Endothelial cell of umbilical vein (primary cell): Measurements from ENCODE around the gene NTMT1. TPM values are rescaled to one million over a fixed set of nuclear protein-coding genes. Genes with fewer than 3 reads are reported as not detected.
A peak's percentile ranks its signal among the peaks of the same experiment; 100 is the strongest.

Experiments
- BruUV-seq: library from RNA; stranded (reverse); fragments of 400-500 nt; replicated peaks from 2 replicates; lab custom pipeline; 2021; lab: Mats Ljungman, UMichigan
- CTCF ChIA-PET: fragments of 300-600, 350-600 bp; sonication (Branson Sonifier 250); formaldehyde crosslinking; loops from one replicate; lab custom pipeline; 2021; ENCODE audit warnings: antibody characterized with exemption, inconsistent platforms; lab: Charles Lee
- POLR2A ChIA-PET: fragments of 300-600, 350-600 bp; sonication (Branson Sonifier 250); formaldehyde crosslinking; loops from one replicate; lab custom pipeline; 2021; ENCODE audit warnings: antibody characterized with exemption, inconsistent platforms; lab: Charles Lee
- DNase-seq: peaks from one replicate; pipeline ENCODE4 v3.0.0-alpha.2; 2011; ENCODE audit warnings: low read depth, low spot score
- FAIRE-seq: peaks from 2 replicates; lab custom pipeline; 2011; peaks lifted over from hg19 to GRCh38; lab: Jason Lieb, UNC
- H2AFZ ChIP-seq: 2 replicates; pipeline ENCODE4 v1.6.0; 2012; ENCODE audit warnings: low read depth, low read length, control low read depth, inconsistent platforms
- H3K27ac ChIP-seq: 2 replicates; pipeline ENCODE4 v1.5.1; 2011; ENCODE audit warnings: low read depth, mild to moderate bottlenecking, control low read depth, low read length, moderate library complexity; ENCODE audit not compliant: insufficient read depth
- H3K27me3 ChIP-seq, 2 experiments: 2 replicates each; pipeline versions ENCODE4 v1.6.0 to v1.6.1; 2011; ENCODE audit warnings: low read length in 2 of 2, mixed read lengths in 1 of 2; ENCODE audit not compliant: control insufficient read depth in 2 of 2, insufficient read depth in 2 of 2
- H3K36me3 ChIP-seq, 2 experiments: 2 replicates in 1 of 2; 3 replicates in 1 of 2; pipeline ENCODE4 v1.5.1; 2011; ENCODE audit warnings: low read length in 2 of 2, mild to moderate bottlenecking in 1 of 2, moderate library complexity in 1 of 2; ENCODE audit not compliant: control insufficient read depth in 2 of 2, insufficient read depth in 2 of 2; ENCODE audit errors: extremely low read depth in 1 of 2
- H3K4me1 ChIP-seq: 3 replicates; pipeline ENCODE4 v1.5.1; 2011; ENCODE audit warnings: mild to moderate bottlenecking, low read length; ENCODE audit not compliant: control insufficient read depth, insufficient read depth; ENCODE audit errors: extremely low read depth
- H3K4me2 ChIP-seq: 2 replicates; pipeline ENCODE4 v1.6.1; 2011; ENCODE audit warnings: low read length, control low read depth, mixed read lengths; ENCODE audit not compliant: insufficient read depth
- H3K4me3 ChIP-seq, 3 experiments: fragments of 200-600 bp in 1 of 3; sonication (generic), shearing (Covaris generic) in 1 of 3; replicated peaks in 1 of 3; 2 replicates each; pipeline ENCODE4 v1.5.1; 2011 to 2016; ENCODE audit warnings: control low read depth in 3 of 3, low read length in 3 of 3, mild to moderate bottlenecking in 2 of 3, inconsistent platforms in 1 of 3, low read depth in 1 of 3, moderate library complexity in 1 of 3; ENCODE audit not compliant: insufficient read depth in 1 of 3
- H3K79me2 ChIP-seq: 2 replicates; pipeline ENCODE4 v1.6.0; 2012; ENCODE audit warnings: low read length, inconsistent platforms; ENCODE audit not compliant: control insufficient read depth, insufficient read depth
- H3K9ac ChIP-seq: replicated peaks from 2 replicates; pipeline ENCODE3; 2011; ENCODE audit warnings: low read length, control low read depth; ENCODE audit not compliant: insufficient read depth; ENCODE audit errors: extremely low read depth
- H3K9me1 ChIP-seq: replicated peaks from 3 replicates; pipeline ENCODE4 v1.6.0; 2011; ENCODE audit warnings: mild to moderate bottlenecking, low read length; ENCODE audit not compliant: control insufficient read depth, insufficient read depth; ENCODE audit errors: extremely low read depth
- H3K9me3 ChIP-seq: replicated peaks from 2 replicates; pipeline ENCODE4 v1.5.1; 2012; ENCODE audit warnings: low read length, inconsistent platforms; ENCODE audit not compliant: control insufficient read depth, insufficient read depth
- H4K20me1 ChIP-seq: replicated peaks from 2 replicates; pipeline ENCODE3; 2011; ENCODE audit warnings: mild to moderate bottlenecking, low read length; ENCODE audit not compliant: control insufficient read depth, insufficient read depth; ENCODE audit errors: extremely low read depth
- EZH2 ChIP-seq: IDR thresholded peaks from 2 replicates; pipeline ENCODE4 v1.6.1; 2012; ENCODE audit warnings: borderline replicate concordance, low read depth, mild to moderate bottlenecking, moderate library complexity, low read length, inconsistent platforms; ENCODE audit not compliant: severe bottlenecking
- FOS ChIP-seq: IDR thresholded peaks from 2 replicates; pipeline ENCODE4 v1.6.1; 2011; ENCODE audit warnings: mild to moderate bottlenecking, low read length, moderate library complexity, borderline replicate concordance; ENCODE audit not compliant: insufficient read depth
- GATA2 ChIP-seq: IDR thresholded peaks from 2 replicates; pipeline ENCODE4 v1.7.0; 2011; ENCODE audit warnings: low read depth, mild to moderate bottlenecking, moderate library complexity, mixed read lengths, low read length; ENCODE audit not compliant: insufficient read length, insufficient read depth
- JUN ChIP-seq: IDR thresholded peaks from 2 replicates; pipeline ENCODE4 v1.6.1; 2011; ENCODE audit warnings: borderline replicate concordance, low read depth; ENCODE audit not compliant: insufficient read length, insufficient read depth
- MYC ChIP-seq: IDR thresholded peaks from one replicate; pipeline ENCODE4 v1.6.1; 2011; ENCODE audit warnings: mild to moderate bottlenecking, low read depth, low read length
- POLR2A ChIP-seq: IDR thresholded peaks from 2 replicates; pipeline ENCODE4 v1.6.1; 2012; ENCODE audit warnings: low read depth, mild to moderate bottlenecking, control low read depth, low read length
- POLR2AphosphoS5 ChIP-seq: IDR thresholded peaks from 2 replicates; pipeline ENCODE4 v1.6.1; 2012; ENCODE audit warnings: low read depth, mild to moderate bottlenecking, control low read depth, low read length, moderate library complexity; ENCODE audit not compliant: insufficient read depth
- dilution Hi-C: fragments of 300-500 bp; cut with MboI; formaldehyde crosslinking; loops from one replicate; pipeline ENCODE4 v1.15.0; 2019; ENCODE audit warnings: low sequenced_read_pairs; ENCODE audit not compliant: extremely low pct_ligation_motif_present
- intact Hi-C: fragments of 100-400 bp; cut with micrococcal nuclease; formaldehyde crosslinking; loops from one replicate; pipeline ENCODE4 v1.10.0; 2022
- polyA plus RNA-seq, 4 experiments: library from polyadenylated mRNA; depleted of rRNA in 3 of 4; stranded (reverse) in 3 of 4; unstranded in 1 of 4; fragments of >200 nt; gene quantifications; 2 replicates each; pipeline versions ENCODE4 v1.2.1 to v1.2.3, GENCODE V29; 2011 to 2012; ENCODE audit warnings: missing spikeins in 1 of 4
- total RNA-seq: library from RNA; stranded (reverse); gene quantifications from 2 replicates; pipeline ENCODE4 v1.2.3, GENCODE V29; 2021
- TF ChIP-seq, protein P1 (sequence below): IDR thresholded peaks from 2 replicates; pipeline ENCODE4 v1.6.1; 2011; ENCODE audit not compliant: insufficient read depth, insufficient read length
- TF ChIP-seq, protein P2 (sequence below), 2 donors: IDR thresholded peaks; 1 replicate in 1 of 2; 2 replicates in 1 of 2; pipeline ENCODE4 v1.5.1; 2011; ENCODE audit warnings: low read length in 2 of 2, mild to moderate bottlenecking in 2 of 2, moderate library complexity in 2 of 2, control low read depth in 1 of 2, inconsistent platforms in 1 of 2, low read depth in 1 of 2; ENCODE audit not compliant: insufficient read depth in 1 of 2; ENCODE audit errors: extremely low read depth in 1 of 2

NTMT1 gene
- total and polyA plus RNA-seq, 2 donors (not counting 3 experiments of a cell fraction or from before 2014, with no cell fraction given) = 47.6 to 58.3 TPM

DNA sequence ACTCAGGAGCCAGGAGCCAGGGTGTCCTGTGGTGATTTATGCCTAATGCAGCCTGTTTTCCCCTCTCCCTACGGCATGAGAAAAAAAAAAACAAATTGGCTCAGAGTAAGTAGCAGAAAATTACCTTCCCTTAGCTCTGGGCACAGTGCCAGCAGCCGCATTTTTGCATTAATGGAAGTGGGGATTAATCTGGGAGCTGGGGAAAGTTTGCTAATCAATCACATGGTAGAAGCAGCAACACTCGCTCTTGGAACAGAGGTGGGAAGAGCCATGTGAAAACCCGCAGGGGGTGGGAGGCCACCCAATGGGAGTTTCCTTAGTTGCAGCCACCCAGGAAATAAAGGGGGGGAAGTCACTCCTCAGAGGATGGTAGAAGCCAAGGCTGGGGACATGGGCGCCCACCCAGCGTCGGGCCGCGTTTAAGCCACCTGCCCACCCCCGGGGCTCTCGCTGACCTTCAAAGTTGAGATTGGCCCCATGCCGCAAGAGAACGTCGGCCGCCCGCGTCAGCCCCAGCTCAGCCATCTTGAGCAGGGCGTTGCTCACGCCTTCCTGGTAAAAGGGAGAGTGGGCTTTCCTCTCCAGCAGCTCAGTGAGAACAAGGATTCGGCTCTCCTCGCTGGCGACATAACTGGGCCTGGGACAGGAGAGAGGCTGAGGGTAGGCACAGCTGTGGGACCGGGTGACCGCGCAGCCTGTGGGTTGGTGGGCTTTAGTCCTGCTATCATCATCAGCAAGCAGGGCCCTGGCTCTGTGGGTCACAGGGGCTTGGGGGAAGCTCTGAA lies 14.3 kb downstream of the NTMT1 start:
- Histone ChIP-seq H4K20me1 (no peaks in the 10 kb centered on the region), H3K36me3 (peaks cover 10 to 29% of the 10 kb centered on the region in 2 experiments), H3K4me2 (peak overlapping the region; percentile 76), H3K9me3 (no peaks in the 10 kb centered on the region), H3K4me3 (no peak overlapping the region), H3K9me1 (no peaks in the 10 kb centered on the region), H3K4me1 (peaks cover 10% of the 10 kb centered on the region), H3K9ac (no peak overlapping the region), H3K27me3 (no peaks in the 10 kb centered on the region), H2AFZ (no peak overlapping the region), H3K79me2 (peaks cover 24% of the 10 kb centered on the region), H3K27ac (no peak overlapping the region)
- intact Hi-C loops (no loop called here), dilution Hi-C loops (no loop called here)
- TF ChIP-seq POLR2A (no peak), FOS (no peak), GATA2 (no peak), JUN (no peak), MYC (no peak), EZH2 (no peak), POLR2AphosphoS5 (no peak)
- TF ChIP-seq, protein P1, sequence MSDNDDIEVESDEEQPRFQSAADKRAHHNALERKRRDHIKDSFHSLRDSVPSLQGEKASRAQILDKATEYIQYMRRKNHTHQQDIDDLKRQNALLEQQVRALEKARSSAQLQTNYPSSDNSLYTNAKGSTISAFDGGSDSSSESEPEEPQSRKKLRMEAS = no peak
- TF ChIP-seq, protein P2, sequence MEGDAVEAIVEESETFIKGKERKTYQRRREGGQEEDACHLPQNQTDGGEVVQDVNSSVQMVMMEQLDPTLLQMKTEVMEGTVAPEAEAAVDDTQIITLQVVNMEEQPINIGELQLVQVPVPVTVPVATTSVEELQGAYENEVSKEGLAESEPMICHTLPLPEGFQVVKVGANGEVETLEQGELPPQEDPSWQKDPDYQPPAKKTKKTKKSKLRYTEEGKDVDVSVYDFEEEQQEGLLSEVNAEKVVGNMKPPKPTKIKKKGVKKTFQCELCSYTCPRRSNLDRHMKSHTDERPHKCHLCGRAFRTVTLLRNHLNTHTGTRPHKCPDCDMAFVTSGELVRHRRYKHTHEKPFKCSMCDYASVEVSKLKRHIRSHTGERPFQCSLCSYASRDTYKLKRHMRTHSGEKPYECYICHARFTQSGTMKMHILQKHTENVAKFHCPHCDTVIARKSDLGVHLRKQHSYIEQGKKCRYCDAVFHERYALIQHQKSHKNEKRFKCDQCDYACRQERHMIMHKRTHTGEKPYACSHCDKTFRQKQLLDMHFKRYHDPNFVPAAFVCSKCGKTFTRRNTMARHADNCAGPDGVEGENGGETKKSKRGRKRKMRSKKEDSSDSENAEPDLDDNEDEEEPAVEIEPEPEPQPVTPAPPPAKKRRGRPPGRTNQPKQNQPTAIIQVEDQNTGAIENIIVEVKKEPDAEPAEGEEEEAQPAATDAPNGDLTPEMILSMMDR (IDR thresholded peaks at IDR 0.05; ENCODE audit: extremely low read depth in 1 of 2, insufficient read depth in 1 of 2, low read depth in 1 of 2, low read length in 2 of 2) = no peak
- FAIRE-seq = peak; percentile 42
- ChIA-PET CTCF (interaction anchor here (1.0 to 4.7 kb wide), 7 partner anchors 13 to 509 kb away, joined by 3 to 27 read pairs (median 5); partner anchors contain the start of genes C9orf50 and NTMT1), POLR2A (interaction anchor here (0.7 kb wide), 1 partner anchor 359 kb away, joined by 3 read pairs; no protein-coding TSS in a partner anchor)
- TSS peak; percentile 4 for BruUV-seq
- DNase-seq = no peak
